Activated CD4-positive, alpha-beta T cell treated with anti-CD3 and anti-CD28 coated beads, Interleukin-2, amount 50 U/mL, for 16 hours (primary cell): ENCODE data around the gene TTC16.

ENCODE experiments used
- DNase-seq: peaks from one replicate; pipeline ENCODE4 v3.0.0-alpha.2; 2020

TTC16 gene

GRCh38 chr9:127698985-127699670 is 16.8 kb upstream of the TTC16 start:
- DNase-seq = peak; percentile 93

- no peak for DNase-seq
Observed at GRCh38 chr9:127700140-127700539, 15.7 kb upstream of the TTC16 start.

GRCh38 chr9:127700594-127701255 is 15.2 kb upstream of the TTC16 start:
- DNase-seq = no peak

- DNase-seq = no peak
Observed at GRCh38 chr9:127703289-127703946, 12.5 kb upstream of the TTC16 start.

GRCh38 chr9:127705577-127706379 is 10.1 kb upstream of the TTC16 start:
- DNase-seq = no peak

GRCh38 chr9:127706836-127707241 is 9.0 kb upstream of the TTC16 start, which contains the start of gene CFAP157:
CFAP157 (plus strand) TSS chr9:127706988; CDS start chr9:127707032, 44 bp downstream.
- no peak for DNase-seq

DNA sequence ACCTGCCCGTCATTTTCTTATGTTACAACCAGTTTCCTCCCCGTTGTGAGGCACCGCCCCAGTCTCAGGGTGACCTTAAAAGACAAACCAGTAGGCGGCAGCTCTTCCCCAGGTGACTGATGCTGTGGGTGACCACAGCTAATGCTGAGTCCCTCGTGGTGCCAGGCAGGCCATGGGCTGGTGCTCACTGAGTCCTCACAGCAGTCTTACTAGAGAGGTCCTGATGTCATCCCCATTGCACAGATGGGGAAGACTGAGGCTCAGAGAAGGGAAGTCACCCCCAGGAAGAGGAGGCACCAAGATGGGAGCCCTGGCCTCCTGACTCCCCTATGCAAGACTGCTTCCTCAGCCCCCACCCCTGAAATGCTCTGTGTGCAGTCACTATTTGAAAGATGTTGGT is 8.1 kb upstream of the TTC16 start:
- peak; percentile 35 for DNase-seq

DNA sequence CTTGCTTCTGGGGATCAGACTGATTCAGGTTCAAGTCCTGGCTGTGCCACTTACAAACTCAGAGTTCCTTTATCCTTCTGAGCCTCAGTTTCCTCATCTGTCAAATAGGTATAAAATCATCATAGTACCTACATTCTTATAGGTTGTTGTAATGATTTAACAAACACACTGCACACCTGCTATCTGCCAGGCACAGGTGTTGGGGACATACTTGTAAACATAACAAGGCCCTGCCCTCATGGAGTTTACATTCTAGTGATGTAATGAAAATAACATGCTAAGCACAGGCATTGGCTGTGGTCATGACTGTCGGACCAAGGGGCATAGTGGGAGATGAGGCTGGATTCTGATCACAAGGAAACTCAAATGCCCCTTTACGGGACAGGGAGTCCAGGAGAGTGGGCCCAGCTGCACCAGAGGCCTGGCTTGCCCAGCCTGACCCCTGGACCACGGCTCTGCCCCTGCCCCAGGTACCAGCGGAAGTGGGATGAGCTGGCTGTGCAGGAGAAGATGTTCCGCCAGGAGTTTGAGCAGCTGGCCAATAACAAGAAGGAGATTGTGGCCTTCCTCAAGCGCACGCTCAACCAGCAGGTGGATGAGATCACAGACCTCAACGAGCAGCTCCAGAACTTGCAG is 6.8 kb upstream of the TTC16 start:
- no peak for DNase-seq

DNA sequence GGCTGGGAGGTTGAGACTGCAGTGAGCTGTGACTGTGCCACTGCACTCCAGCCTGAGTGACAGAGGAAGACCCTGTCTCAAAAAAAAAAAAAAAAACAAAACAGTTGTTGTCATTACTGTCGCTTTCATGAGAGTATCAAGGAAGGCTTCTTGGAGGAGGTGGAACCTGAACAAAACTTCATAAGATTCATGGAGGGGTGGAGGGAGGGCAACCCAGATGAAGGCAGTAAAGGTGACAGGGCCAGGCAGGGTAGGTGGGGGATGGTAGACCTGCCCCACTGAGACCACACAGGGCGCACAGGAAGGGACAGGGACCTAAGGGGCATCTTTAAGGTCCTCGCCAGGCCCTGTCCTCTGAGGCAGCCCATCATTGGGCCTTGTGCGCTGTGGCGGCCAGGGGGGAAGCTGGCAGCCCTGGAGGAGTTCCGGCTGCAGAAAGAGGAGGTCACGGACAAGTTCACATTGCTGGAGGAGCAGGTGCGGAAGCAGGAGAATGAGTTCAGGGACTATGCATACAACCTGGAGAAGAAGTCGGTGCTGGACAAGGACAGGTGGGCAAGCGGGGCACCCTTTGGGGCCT is 5.6 kb upstream of the TTC16 start:
- no peak for DNase-seq

GRCh38 chr9:127711226-127711701 is 4.6 kb upstream of the TTC16 start:
- peak; percentile 20 for DNase-seq

DNA sequence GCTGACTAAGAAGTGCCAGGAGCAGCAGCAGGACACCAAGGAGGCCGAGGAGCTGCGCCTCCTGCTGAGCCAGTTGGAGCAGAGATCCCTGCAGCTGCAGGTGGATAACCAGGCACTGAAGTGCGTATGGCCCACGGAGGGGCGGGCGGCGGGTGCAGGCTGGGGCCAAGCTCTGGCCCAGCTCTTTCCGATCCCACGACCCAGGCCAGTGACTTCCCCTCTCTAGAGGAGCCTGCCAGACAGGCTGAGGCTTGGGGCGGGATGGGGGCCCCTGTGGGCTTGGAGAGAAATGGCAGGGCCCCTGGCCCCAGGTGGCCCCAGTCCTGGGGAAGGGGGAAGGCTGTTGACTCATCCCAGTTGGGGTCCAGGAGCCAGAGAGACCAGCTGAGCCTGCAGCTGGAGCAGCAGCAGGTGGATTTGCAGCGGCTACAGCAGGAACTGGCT is 4.0 kb upstream of the TTC16 start:
- DNase-seq = no peak

GRCh38 chr9:127712371-127712770 is 3.5 kb upstream of the TTC16 start:
- no peak for DNase-seq

DNA sequence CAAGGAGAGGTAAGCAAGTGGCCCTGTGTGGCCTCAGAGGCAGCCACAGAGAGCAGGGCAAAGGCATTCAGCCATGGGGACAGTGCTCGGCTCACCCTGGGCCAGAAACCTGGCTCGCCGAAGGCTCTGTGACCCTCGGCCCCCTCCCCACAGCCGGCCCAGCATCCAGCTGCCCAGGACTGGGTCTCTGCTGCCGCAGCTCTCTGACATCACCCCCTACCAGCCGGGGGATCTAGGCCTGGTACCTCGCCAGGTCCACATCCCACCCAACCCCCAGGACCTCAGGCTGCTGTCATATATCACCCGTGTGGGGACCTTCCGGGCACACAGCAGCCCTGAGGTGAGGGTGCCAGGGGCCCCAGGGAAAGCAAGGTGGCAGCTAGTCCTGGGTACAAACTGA is 3.0 kb upstream of the TTC16 start:
- no peak for DNase-seq

DNA sequence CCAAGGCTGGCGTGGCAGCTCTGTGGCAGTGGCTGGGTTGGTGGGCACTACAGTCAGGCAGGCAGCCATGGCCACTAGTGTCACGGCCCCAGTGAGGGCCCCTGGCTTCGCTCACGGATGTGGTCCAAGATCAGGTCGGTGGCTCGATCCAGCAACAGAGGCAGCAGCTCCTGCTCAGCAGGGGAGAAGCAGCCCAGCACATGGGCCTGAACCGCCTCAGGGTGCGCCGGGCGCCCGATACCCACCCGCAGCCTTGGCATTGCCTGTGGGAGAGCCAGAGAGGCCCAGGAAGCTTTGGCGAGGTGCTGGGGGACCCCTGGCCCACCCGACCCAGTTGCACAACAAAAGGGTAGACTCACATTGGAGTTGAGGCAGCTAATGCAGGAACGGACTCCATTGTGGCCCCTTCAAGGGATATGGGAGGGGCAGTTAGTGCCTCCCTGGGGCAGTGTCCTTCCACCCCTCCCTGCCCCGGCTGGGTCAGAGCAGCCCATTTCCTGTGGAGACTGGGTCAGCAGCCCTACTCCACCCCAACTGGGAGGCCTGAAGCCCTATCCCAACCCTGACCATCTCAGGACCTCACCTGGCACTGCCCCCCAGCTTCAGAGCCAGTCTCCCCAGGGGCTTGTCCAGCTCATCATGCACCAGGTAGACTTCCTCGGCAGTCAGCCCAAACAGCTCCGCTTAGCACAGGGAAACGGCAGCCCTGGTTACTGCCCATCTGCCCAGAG is 1.7 kb upstream of the TTC16 start:
- no peak for DNase-seq

DNA sequence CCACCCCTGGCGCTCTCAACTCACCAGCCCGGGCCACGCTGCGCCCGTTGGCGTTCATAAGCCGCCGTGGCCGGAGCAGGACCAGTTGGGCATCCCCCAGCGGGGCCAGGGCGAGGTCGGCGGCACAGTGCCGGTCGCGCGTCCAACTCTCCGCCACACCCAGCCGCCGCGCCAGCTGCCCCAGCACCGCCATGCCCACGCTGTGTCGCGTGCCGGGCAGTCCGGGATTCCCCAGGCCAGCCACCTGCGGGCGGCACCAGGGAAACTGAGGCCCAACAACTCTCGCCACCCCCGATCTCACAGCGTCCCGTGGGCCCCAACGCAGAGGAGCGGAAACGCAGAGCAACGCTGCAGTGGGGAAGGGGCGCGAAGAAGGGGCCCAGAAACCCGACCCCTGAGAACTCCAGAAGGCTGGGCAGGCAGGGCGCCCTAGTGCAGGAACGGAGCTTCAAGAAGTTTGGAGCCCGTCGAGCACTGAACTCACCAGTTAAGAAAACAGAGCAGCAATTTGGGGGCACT is 869 bp upstream of the TTC16 start:
- no peak for DNase-seq

DNA sequence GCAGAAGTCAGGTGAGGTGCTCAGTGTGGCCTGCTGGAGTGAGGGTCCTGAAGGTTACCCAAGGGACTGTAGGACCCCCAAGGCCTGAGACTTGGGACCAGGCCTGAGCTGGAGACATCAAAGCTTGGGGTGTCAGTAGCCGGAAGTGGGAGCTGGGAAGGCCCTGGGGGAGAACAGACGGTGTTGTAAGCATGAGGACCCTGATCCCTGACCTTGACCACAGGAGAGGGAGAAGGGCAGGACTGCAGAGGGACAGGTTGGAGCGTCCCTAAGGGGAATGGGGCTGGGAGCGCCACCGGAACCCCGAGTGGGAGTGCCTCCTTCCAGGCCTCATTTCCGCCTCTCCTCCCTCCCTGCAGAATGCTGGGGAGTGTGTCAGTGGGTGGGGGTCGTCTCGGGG is 533 bp downstream of the TTC16 start:
- no peak for DNase-seq

GRCh38 chr9:127717766-127718165 is 1.9 kb downstream of the TTC16 start:
- DNase-seq = no peak

GRCh38 chr9:127720031-127720864 is 4.4 kb downstream of the TTC16 start:
- DNase-seq = no peak

DNA sequence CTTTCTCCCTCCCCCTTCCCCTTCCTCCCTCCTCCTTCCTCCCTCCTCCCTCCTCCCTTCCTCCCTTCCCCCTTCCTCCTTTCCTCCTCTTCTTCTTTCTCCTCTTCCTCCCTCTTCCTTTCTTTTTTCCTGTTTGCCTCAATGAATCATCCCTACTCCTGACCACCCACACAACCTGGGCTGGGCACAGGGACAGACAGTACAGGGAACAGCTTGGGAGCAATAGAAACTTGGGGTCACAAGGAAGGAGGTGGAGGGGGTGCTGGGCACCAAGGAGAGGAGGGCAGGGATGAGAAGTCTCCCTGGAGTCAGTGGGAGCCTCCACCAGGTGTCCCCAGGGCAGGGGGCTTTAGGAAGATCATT is 5.0 kb downstream of the TTC16 start:
- no peak for DNase-seq

DNA sequence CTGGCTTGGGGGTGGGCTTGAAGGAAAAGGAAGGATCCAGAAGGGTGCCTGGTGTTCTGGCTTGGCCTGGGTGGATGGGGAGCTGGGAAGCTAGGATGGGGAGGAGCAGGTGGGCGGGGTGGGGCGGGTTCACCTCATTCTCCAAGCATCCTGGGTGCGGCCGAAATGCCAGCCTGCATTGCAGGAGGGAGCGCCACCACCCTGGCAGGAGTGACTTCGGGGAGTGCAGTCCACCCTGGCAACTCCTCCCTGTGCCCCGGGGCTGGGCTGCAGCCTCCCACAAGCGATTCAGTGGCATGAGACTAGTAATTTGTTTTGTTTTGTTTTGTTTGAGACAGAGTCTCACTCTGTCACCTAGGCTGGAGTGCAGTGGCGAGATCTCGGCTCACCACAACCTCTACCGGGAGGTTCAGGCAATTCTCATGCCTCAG is 5.5 kb downstream of the TTC16 start:
- no peak for DNase-seq
